Right atrium auricular region (tissue), 2 donors: ENCODE measurements around the gene VKORC1. TPM values are rescaled to one million over a fixed set of nuclear protein-coding genes. Genes with fewer than 3 reads are reported as not detected.

Source experiments
- DNase-seq: peaks from one replicate; pipeline ENCODE4 v3.0.0-alpha.2; 2019; ENCODE audit warnings: low spot score
- H3K27ac ChIP-seq, 2 donors: fragments of 200-600 bp; sonication (generic); 1 replicate in 1 of 2; 2 replicates in 1 of 2; pipeline ENCODE4 v1.5.1; 2016 to 2019
- H3K27me3 ChIP-seq, 2 donors: fragments of 200-600 bp; sonication (generic); one replicate each; pipeline versions ENCODE4 v1.5.1 to v1.6.0; 2017 to 2019
- H3K36me3 ChIP-seq: fragments of 200-600 bp; sonication (generic); one replicate; pipeline ENCODE4 v1.5.1; 2016
- H3K4me1 ChIP-seq, 2 donors: fragments of 200-600 bp; sonication (generic); one replicate each; pipeline versions ENCODE4 v1.5.1 to v1.6.0; 2017 to 2019
- H3K4me3 ChIP-seq, 2 donors: fragments of 200-600 bp; sonication (generic); 1 replicate in 1 of 2; 2 replicates in 1 of 2; pipeline ENCODE4 v1.5.1; 2017 to 2019; ENCODE audit warnings: mild to moderate bottlenecking in 1 of 2, moderate library complexity in 1 of 2
- H3K9me3 ChIP-seq, 2 donors: fragments of 200-600 bp; sonication (generic); one replicate each; pipeline ENCODE4 v1.5.1; 2019
- total RNA-seq, 2 donors: library from RNA; depleted of rRNA; stranded (reverse); fragments of >200 nt; gene quantifications; one replicate each; pipeline ENCODE4 v1.1.0, GENCODE V29; 2016
- TF ChIP-seq, protein P1 (sequence below), 2 donors: fragments of 200-600 bp; sonication (generic); IDR thresholded peaks; one replicate each; pipeline ENCODE4 v1.5.1; 2019; ENCODE audit warnings: antibody characterized with exemption in 2 of 2

The VKORC1 gene
- total RNA-seq, 2 donors from 2014 or later, result 64.9 to 71.8 TPM

DNA sequence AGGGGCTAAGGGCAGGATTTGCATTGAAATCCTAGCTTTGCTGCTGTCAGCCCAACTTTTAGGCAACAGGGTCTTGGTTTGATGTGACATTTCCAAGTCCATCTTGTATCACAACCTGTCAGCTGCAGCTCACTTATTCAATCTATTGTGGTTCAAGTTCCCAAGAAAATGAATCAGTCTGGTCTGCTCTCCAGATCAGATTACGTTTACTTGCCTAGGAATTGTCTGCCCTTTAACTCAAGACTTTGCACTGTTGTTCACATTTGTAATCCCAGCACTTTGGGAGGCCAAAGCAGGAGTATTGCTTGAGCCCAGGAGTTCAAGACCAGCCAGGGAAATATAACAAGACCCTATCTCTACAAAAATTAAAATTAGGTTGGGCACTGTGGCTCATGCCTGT, 51.2 kb downstream of the VKORC1 start:
- Histone ChIP-seq H3K4me3 (no peak overlapping the region), H3K4me1 (no peaks in the 10 kb centered on the region), H3K27ac (no peak overlapping the region), H3K27me3 (no peaks in the 10 kb centered on the region), H3K9me3 (no peaks in the 10 kb centered on the region), H3K36me3 (peaks cover 44% of the 10 kb centered on the region)
- DNase-seq, result no peak
- TF ChIP-seq, protein P1, sequence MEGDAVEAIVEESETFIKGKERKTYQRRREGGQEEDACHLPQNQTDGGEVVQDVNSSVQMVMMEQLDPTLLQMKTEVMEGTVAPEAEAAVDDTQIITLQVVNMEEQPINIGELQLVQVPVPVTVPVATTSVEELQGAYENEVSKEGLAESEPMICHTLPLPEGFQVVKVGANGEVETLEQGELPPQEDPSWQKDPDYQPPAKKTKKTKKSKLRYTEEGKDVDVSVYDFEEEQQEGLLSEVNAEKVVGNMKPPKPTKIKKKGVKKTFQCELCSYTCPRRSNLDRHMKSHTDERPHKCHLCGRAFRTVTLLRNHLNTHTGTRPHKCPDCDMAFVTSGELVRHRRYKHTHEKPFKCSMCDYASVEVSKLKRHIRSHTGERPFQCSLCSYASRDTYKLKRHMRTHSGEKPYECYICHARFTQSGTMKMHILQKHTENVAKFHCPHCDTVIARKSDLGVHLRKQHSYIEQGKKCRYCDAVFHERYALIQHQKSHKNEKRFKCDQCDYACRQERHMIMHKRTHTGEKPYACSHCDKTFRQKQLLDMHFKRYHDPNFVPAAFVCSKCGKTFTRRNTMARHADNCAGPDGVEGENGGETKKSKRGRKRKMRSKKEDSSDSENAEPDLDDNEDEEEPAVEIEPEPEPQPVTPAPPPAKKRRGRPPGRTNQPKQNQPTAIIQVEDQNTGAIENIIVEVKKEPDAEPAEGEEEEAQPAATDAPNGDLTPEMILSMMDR (IDR thresholded peaks at IDR 0.05), result no peak

DNA sequence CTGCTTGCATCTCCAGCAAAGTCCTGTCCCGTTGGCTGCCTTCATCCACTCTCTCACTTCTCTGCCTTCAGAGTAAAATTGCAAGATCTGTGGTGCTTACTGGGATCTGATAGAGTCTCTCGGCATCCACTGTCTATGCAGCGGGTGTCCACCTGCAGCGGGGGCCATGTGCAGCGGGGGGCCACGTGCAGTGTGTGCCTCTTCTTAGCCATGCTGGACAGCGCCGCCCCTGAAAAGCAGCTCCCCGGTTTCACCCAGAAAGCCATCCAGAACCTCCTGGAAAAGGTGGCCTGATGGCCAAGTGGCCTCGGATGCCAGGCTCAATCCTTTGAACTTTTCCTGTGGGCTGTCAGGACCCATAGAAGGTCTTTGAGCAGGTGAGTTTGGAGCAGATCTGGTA, 51.7 kb downstream of the VKORC1 start:
- TF ChIP-seq, protein P1 (IDR thresholded peaks at IDR 0.05), result no peak

More for the DNA sequence above, 51.7 kb downstream of the VKORC1 start:
- no peak for DNase-seq
- Histone ChIP-seq H3K4me1 (no peaks in the 10 kb centered on the region), H3K27me3 (no peaks in the 10 kb centered on the region), H3K36me3 (peaks cover 49% of the 10 kb centered on the region), H3K9me3 (no peaks in the 10 kb centered on the region), H3K4me3 (no peak overlapping the region), H3K27ac (no peak overlapping the region)

Other genes starting within 250 kb of the VKORC1 start
- gene BCL7C, start 200.7 kb downstream of the VKORC1 start, total RNA-seq, result 10 to 100 TPM; 21.1 to 35.1 TPM
- 1 to 10 TPM; 6.5 to 7.6 TPM for gene CTF1, start 198.2 kb downstream of the VKORC1 start, total RNA-seq
- gene FBXL19, start 171.2 kb downstream of the VKORC1 start, total RNA-seq, result 1 to 10 TPM; 5.7 to 7.9 TPM
- 10 to 100 TPM; 22.4 to 23.0 TPM for gene ORAI3, start 145.7 kb downstream of the VKORC1 start, total RNA-seq
- gene SETD1A, start 137.0 kb downstream of the VKORC1 start, total RNA-seq, result 1 to 10 TPM; 3.8 to 8.6 TPM
- 1 to 10 TPM; 6.0 to 8.5 TPM for gene HSD3B7, start 109.6 kb downstream of the VKORC1 start, total RNA-seq
- 1 to 10 TPM; 1.3 to 2.1 TPM for gene STX1B, start 84.2 kb downstream of the VKORC1 start, total RNA-seq
- gene STX4, start 61.2 kb downstream of the VKORC1 start, total RNA-seq, result 10 to 100 TPM; 17.1 to 23.8 TPM
- 1 to 10 TPM; 7.4 to 9.2 TPM for gene ZNF668, start 20.6 kb downstream of the VKORC1 start, total RNA-seq
- gene ZNF646, start 20.4 kb downstream of the VKORC1 start, total RNA-seq, result 10 to 100 TPM in 1 of 2 donors, 1 to 10 TPM in 1; 6.2 to 10.8 TPM
- gene PRSS53, start 5.9 kb downstream of the VKORC1 start, total RNA-seq, result under 1 TPM; 0.15 to 0.43 TPM
- gene BCKDK, start 13.6 kb upstream of the VKORC1 start, total RNA-seq, result 10 to 100 TPM; 52.0 to 62.3 TPM
- gene KAT8, start 22.9 kb upstream of the VKORC1 start, total RNA-seq, result 10 to 100 TPM; 58.0 to 64.3 TPM
- 1 to 10 TPM in 1 of 2 donors, not detected in 1; 2.4 TPM for gene PRSS8, start 40.9 kb upstream of the VKORC1 start, total RNA-seq
- 1 to 10 TPM; 1.3 to 1.9 TPM for gene PRSS36, start 55.3 kb upstream of the VKORC1 start, total RNA-seq
- 10 to 100 TPM; 16.9 to 34.3 TPM for gene FUS, start 85.3 kb upstream of the VKORC1 start, total RNA-seq
- gene PYCARD, start 108.0 kb upstream of the VKORC1 start, total RNA-seq, result 10 to 100 TPM in 1 of 2 donors, 1 to 10 TPM in 1; 7.9 to 13.8 TPM
- gene TRIM72, start 119.3 kb upstream of the VKORC1 start, total RNA-seq, result under 1 TPM; 0.04 to 0.11 TPM
- gene PYDC1, start 122.3 kb upstream of the VKORC1 start, total RNA-seq, result not detected
- 10 to 100 TPM in 1 of 2 donors, 1 to 10 TPM in 1; 2.1 to 15.4 TPM for gene ITGAM, start 165.2 kb upstream of the VKORC1 start, total RNA-seq